ENCODE results near the gene GABBR2. TPM values are rescaled to one million over a fixed set of nuclear protein-coding genes. Genes with fewer than 3 reads are reported as not detected.
A peak's percentile ranks its signal among the peaks of the same experiment; 100 is the strongest.

GABBR2 gene
- polyA plus RNA-seq, 1 donor (not counting 4 experiments of a cell fraction or from before 2014, with no cell fraction given): 0.01 TPM

- Histone ChIP-seq H3K4me3 (ENCODE audit: control insufficient read depth in 2 of 3, extremely low read depth in 1 of 3, insufficient read depth in 2 of 3, low read depth in 1 of 3, low read length in 3 of 3) (no peak overlapping the region), H3K9ac (ENCODE audit: control insufficient read depth, extremely low read depth, insufficient read depth, low read length) (no peak overlapping the region), H3K79me2 (ENCODE audit: control insufficient read depth, insufficient read depth, low read length) (no peaks in the 10 kb centered on the region), H3K27me3 (ENCODE audit: control insufficient read depth, extremely low read depth, insufficient read depth, low read length) (peaks cover 15% of the 10 kb centered on the region), H4K20me1 (ENCODE audit: control insufficient read depth, extremely low read depth, insufficient read depth, low read length) (no peaks in the 10 kb centered on the region), H3K9me3 (ENCODE audit: control insufficient read depth, low read depth, low read length) (no peaks in the 10 kb centered on the region), H3K27ac (ENCODE audit: control insufficient read depth, insufficient read depth, low read length) (no peak overlapping the region), H3K36me3 (ENCODE audit: control insufficient read depth in 2 of 2, extremely low read depth in 1 of 2, insufficient read depth in 2 of 2, low read length in 2 of 2) (no peaks in the 10 kb centered on the region), H3K4me2 (ENCODE audit: control insufficient read depth, extremely low read depth, insufficient read depth, low read depth, low read length) (no peak overlapping the region), H2AFZ (ENCODE audit: control insufficient read depth, low read length) (no peak overlapping the region), H3K4me1 (ENCODE audit: control insufficient read depth, extremely low read depth, insufficient read depth, low read length) (no peaks in the 10 kb centered on the region), H3K9me1 (ENCODE audit: control insufficient read depth, extremely low read depth, insufficient read depth, low read length) (no peaks in the 10 kb centered on the region)
- FAIRE-seq: no peak
- DNase-seq (ENCODE audit: low read depth, low spot score): no peak
- no peak for TF ChIP-seq EZH2 (IDR thresholded peaks at IDR 0.05; ENCODE audit: low read length)
- TF ChIP-seq, protein P1, sequence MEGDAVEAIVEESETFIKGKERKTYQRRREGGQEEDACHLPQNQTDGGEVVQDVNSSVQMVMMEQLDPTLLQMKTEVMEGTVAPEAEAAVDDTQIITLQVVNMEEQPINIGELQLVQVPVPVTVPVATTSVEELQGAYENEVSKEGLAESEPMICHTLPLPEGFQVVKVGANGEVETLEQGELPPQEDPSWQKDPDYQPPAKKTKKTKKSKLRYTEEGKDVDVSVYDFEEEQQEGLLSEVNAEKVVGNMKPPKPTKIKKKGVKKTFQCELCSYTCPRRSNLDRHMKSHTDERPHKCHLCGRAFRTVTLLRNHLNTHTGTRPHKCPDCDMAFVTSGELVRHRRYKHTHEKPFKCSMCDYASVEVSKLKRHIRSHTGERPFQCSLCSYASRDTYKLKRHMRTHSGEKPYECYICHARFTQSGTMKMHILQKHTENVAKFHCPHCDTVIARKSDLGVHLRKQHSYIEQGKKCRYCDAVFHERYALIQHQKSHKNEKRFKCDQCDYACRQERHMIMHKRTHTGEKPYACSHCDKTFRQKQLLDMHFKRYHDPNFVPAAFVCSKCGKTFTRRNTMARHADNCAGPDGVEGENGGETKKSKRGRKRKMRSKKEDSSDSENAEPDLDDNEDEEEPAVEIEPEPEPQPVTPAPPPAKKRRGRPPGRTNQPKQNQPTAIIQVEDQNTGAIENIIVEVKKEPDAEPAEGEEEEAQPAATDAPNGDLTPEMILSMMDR (optimal IDR thresholded peaks at IDR 0.05 in 1 of 3, IDR thresholded peaks at IDR 0.05 in 1 of 3, conservative IDR thresholded peaks at IDR 0.05 in 1 of 3; ENCODE audit: extremely low read depth in 1 of 3, insufficient read depth in 2 of 3, low read length in 3 of 3): no peak
- dilution Hi-C loops (cut with MboI; ENCODE audit: extremely low pct_ligation_motif_present, low sequenced_read_pairs): no loop called here
Observed at GRCh38 chr9:98444601-98445000, 264.1 kb downstream of the GABBR2 start.

GRCh38 chr9:98442541-98442940 lies 266.2 kb downstream of the GABBR2 start:
- H3K4me2 ChIP-seq (ENCODE audit: control insufficient read depth, extremely low read depth, insufficient read depth, low read depth, low read length): no peak overlapping the region
- dilution Hi-C loops (cut with MboI; ENCODE audit: extremely low pct_ligation_motif_present, low sequenced_read_pairs): no loop called here

More at GRCh38 chr9:98442541-98442940, 266.2 kb downstream of the GABBR2 start:
- peaks cover 15% of the 10 kb centered on the region for H3K27me3 ChIP-seq (ENCODE audit: control insufficient read depth, extremely low read depth, insufficient read depth, low read length)
- DNase-seq (ENCODE audit: low read depth, low spot score) (no peak), FAIRE-seq (peak; percentile 20)
- no peak overlapping the region for H3K27ac ChIP-seq (ENCODE audit: control insufficient read depth, insufficient read depth, low read length)
- H3K9ac ChIP-seq (ENCODE audit: control insufficient read depth, extremely low read depth, insufficient read depth, low read length): no peak overlapping the region
- H3K4me1 ChIP-seq (ENCODE audit: control insufficient read depth, extremely low read depth, insufficient read depth, low read length): no peaks in the 10 kb centered on the region
- H3K9me1 ChIP-seq (ENCODE audit: control insufficient read depth, extremely low read depth, insufficient read depth, low read length): no peaks in the 10 kb centered on the region
- no peak for TF ChIP-seq EZH2 (IDR thresholded peaks at IDR 0.05; ENCODE audit: low read length)
- TF ChIP-seq, protein P1 (optimal IDR thresholded peaks at IDR 0.05 in 1 of 3, IDR thresholded peaks at IDR 0.05 in 1 of 3, conservative IDR thresholded peaks at IDR 0.05 in 1 of 3; ENCODE audit: extremely low read depth in 1 of 3, insufficient read depth in 2 of 3, low read length in 3 of 3): no peak
- H4K20me1 ChIP-seq (ENCODE audit: control insufficient read depth, extremely low read depth, insufficient read depth, low read length): no peaks in the 10 kb centered on the region
- no peaks in the 10 kb centered on the region for H3K36me3 ChIP-seq (ENCODE audit: control insufficient read depth in 2 of 2, extremely low read depth in 1 of 2, insufficient read depth in 2 of 2, low read length in 2 of 2)
- H2AFZ ChIP-seq (ENCODE audit: control insufficient read depth, low read length): no peak overlapping the region
- no peak overlapping the region for H3K4me3 ChIP-seq (ENCODE audit: control insufficient read depth in 2 of 3, extremely low read depth in 1 of 3, insufficient read depth in 2 of 3, low read depth in 1 of 3, low read length in 3 of 3)
- no peaks in the 10 kb centered on the region for H3K9me3 ChIP-seq (ENCODE audit: control insufficient read depth, low read depth, low read length)
- no peaks in the 10 kb centered on the region for H3K79me2 ChIP-seq (ENCODE audit: control insufficient read depth, insufficient read depth, low read length)
